Fibroblast of lung (primary cell): ENCODE data around the gene ZBTB9.

Experiments used
- EZH2 ChIP-seq: IDR thresholded peaks from 2 replicates; pipeline ENCODE4 v1.5.1; 2012; ENCODE audit warnings: low read length, control low read depth, mild to moderate bottlenecking; ENCODE audit errors: missing control alignments
- TF ChIP-seq, protein P1 (sequence below), 2 donors: IDR thresholded peaks in 1 of 2; conservative IDR thresholded peaks in 1 of 2; 1 replicate in 1 of 2; 2 replicates in 1 of 2; pipeline ENCODE4 v1.5.1; 2011 to 2012; ENCODE audit warnings: low read length in 2 of 2, control low read depth in 1 of 2, inconsistent platforms in 1 of 2, low read depth in 1 of 2, mild to moderate bottlenecking in 1 of 2

DNA sequence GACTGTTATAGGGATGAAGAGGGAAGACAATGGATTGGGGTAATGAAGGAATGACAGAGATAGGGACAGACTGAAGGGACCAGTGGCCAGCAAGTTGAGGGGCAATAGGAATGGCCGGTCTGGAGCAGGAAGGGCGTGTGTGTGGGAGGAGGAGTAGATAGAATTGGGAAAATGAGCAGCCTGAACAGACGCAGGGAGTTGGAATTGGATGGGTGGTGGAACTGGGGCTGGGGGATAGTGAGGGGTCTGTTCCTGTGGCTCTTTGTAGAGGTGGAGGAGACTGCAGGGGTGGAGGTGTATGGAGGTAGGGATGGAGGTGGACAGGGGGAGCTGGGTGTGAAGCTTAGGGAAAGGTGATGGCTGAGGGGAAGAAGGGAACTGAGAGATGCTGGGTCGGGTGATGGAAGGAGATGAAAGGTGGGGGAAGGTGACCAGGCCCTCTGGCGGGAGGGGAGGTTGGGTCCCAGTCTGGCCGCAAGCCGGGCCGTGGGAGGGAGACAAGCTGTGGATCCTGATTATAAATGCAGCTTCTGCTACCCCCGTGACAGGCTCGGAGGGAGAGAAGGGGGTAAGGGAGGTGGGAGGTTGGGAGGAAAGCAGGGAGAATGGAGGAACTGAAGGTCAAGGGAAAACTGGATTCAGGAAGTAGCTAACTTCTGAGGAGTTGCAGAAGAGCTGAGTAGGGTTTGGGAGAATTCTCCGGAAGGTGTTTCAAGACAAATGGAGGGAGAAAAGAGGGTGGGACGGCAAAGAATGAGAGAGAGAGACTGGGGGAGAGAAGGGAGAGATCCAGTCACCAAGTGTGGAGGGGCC is 29.3 kb upstream of the ZBTB9 start:
- TF ChIP-seq, protein P1, sequence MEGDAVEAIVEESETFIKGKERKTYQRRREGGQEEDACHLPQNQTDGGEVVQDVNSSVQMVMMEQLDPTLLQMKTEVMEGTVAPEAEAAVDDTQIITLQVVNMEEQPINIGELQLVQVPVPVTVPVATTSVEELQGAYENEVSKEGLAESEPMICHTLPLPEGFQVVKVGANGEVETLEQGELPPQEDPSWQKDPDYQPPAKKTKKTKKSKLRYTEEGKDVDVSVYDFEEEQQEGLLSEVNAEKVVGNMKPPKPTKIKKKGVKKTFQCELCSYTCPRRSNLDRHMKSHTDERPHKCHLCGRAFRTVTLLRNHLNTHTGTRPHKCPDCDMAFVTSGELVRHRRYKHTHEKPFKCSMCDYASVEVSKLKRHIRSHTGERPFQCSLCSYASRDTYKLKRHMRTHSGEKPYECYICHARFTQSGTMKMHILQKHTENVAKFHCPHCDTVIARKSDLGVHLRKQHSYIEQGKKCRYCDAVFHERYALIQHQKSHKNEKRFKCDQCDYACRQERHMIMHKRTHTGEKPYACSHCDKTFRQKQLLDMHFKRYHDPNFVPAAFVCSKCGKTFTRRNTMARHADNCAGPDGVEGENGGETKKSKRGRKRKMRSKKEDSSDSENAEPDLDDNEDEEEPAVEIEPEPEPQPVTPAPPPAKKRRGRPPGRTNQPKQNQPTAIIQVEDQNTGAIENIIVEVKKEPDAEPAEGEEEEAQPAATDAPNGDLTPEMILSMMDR (conservative IDR thresholded peaks at IDR 0.05 in 1 of 2, IDR thresholded peaks at IDR 0.05 in 1 of 2; ENCODE audit: low read depth in 1 of 2, low read length in 2 of 2) = no peak
- no peak for TF ChIP-seq EZH2
